ENCODE results near the gene FILIP1. TPM values are rescaled to one million over a fixed set of nuclear protein-coding genes. Genes with fewer than 3 reads are reported as not detected.

FILIP1 gene
- total RNA-seq, 5 donors from 2014 or later (not counting 1 experiment from before 2014, with no cell fraction given), result 0.07 to 0.09 TPM; not detected in 3

- no peaks in the 10 kb centered on the region for H3K9me3 Mint-ChIP-seq
- ATAC-seq (replicated peaks in 1 of 4) (no peak), DNase-seq (no peak)
- H3K27me3 Mint-ChIP-seq, result no peaks in the 10 kb centered on the region
- H3K4me1 Mint-ChIP-seq, result peaks cover 23 to 51% (median 26%) of the 10 kb centered on the region in 3 donors
- peaks cover 0 to 2% of the 10 kb centered on the region in 2 donors for H3K36me3 ChIP-seq (ENCODE audit: control insufficient read depth in 2 of 2, extremely low read depth in 1 of 2, insufficient read depth in 1 of 2, low read length in 1 of 2)
- no peaks in the 10 kb centered on the region for H3K9me3 ChIP-seq
- peaks cover 11% of the 10 kb centered on the region for H3K36me3 Mint-ChIP-seq
- peaks cover 8 to 20% of the 10 kb centered on the region in 2 experiments for H3K4me1 ChIP-seq (ENCODE audit: control insufficient read depth in 1 of 2, extremely low read depth in 1 of 2, insufficient read depth in 2 of 2, low read length in 2 of 2)
- ChIA-PET CTCF (interaction anchor here (0.6 to 4.6 kb wide), 10 partner anchors 10 to 308 kb away, joined by 3 to 40 read pairs (median 6); partner anchors contain the start of gene COX7A2 (in 1 of the 2)), POLR2A (interaction anchor here (1.5 to 2.1 kb wide), 3 partner anchors 10 to 42 kb away, joined by 4 to 11 read pairs (median 6); partner anchors contain the start of gene COX7A2 (in 1 of the 2))
- H3K27me3 ChIP-seq (replicated peaks in 1 of 2; ENCODE audit: control insufficient read depth in 2 of 2, extremely low read depth in 1 of 2, insufficient read depth in 2 of 2, low read length in 1 of 2), result no peaks in the 10 kb centered on the region
- H3K4me3 Mint-ChIP-seq, result no peak overlapping the region
- no peak overlapping the region for H3K27ac Mint-ChIP-seq
- H3K4me3 ChIP-seq (ENCODE audit: control insufficient read depth in 1 of 2, extremely low read depth in 1 of 2, low read length in 1 of 2), result peak overlapping the region; percentile 74 to 91
- WGBS (ENCODE audit: insufficient coverage), result 0% methylated on average over 1 of the region's 6 CpGs
- H3K27ac ChIP-seq (ENCODE audit: low read length), result peak overlapping the region; percentile 79
Observed at GRCh38 chr6:75285283-75285639, 208.3 kb downstream of the FILIP1 start.

- Histone ChIP-seq H3K9me3 (no peaks in the 10 kb centered on the region), H3K27ac (ENCODE audit: low read length) (peak within 1 kb of the TSS; percentile 79), H3K27me3 (replicated peaks in 1 of 2; ENCODE audit: control insufficient read depth in 2 of 2, extremely low read depth in 1 of 2, insufficient read depth in 2 of 2, low read length in 1 of 2) (no peaks in the 10 kb centered on the region), H3K4me3 (ENCODE audit: control insufficient read depth in 1 of 2, extremely low read depth in 1 of 2, low read length in 1 of 2) (peak within 1 kb of the TSS; percentile 74 to 91), H3K4me1 (ENCODE audit: control insufficient read depth in 1 of 2, extremely low read depth in 1 of 2, insufficient read depth in 2 of 2, low read length in 2 of 2) (peaks cover 8 to 20% of the 10 kb centered on the region in 2 experiments), H3K36me3 (ENCODE audit: control insufficient read depth in 2 of 2, extremely low read depth in 1 of 2, insufficient read depth in 1 of 2, low read length in 1 of 2) (peaks cover 0 to 2% of the 10 kb centered on the region in 2 donors)
- under 1% methylated on average over 50 of the region's 55 CpGs for WGBS (ENCODE audit: insufficient coverage)
- no peak within 1 kb of the TSS for H3K27ac Mint-ChIP-seq
- H3K27me3 Mint-ChIP-seq, result no peaks in the 10 kb centered on the region
- H3K36me3 Mint-ChIP-seq, result peaks cover 6% of the 10 kb centered on the region
- ATAC-seq (replicated peaks in 1 of 4) (peak; percentile 93 to 97 (median 96)), DNase-seq (peak; percentile 81 to 99 (median 93))
- POLR2A ChIA-PET, result interaction anchor here (0.5 to 2.1 kb wide), 7 partner anchors 9 to 1621 kb away, joined by 3 to 17 read pairs (median 6); partner anchors contain the start of gene COX7A2 (in 1 of the 2)
- H3K4me1 Mint-ChIP-seq, result peaks cover 28 to 51% (median 31%) of the 10 kb centered on the region in 3 donors
- H3K4me3 Mint-ChIP-seq, result no peak within 1 kb of the TSS
- H3K9me3 Mint-ChIP-seq, result no peaks in the 10 kb centered on the region
- CTCF ChIA-PET, result interaction anchor here (0.6 to 4.6 kb wide), 13 partner anchors 11 to 1687 kb away, joined by 3 to 40 read pairs (median 5); partner anchors contain the start of genes COX7A2 (in 1 of the 2) and SLC17A5 (in 1 of the 2)
Observed at GRCh38 chr6:75284632-75285282, 208.8 kb downstream of the FILIP1 start, which contains the start of gene TMEM30A. TMEM30A (minus strand) TSS chr6:75284792; CDS start chr6:75284638, 154 bp downstream.

GRCh38 chr6:75283907-75284631, 209.5 kb downstream of the FILIP1 start:
- 1% methylated on average over 16 of the region's 36 CpGs for WGBS (ENCODE audit: insufficient coverage)
- Histone ChIP-seq H3K27ac (ENCODE audit: low read length) (peak overlapping the region; percentile 79), H3K4me1 (ENCODE audit: control insufficient read depth in 1 of 2, extremely low read depth in 1 of 2, insufficient read depth in 2 of 2, low read length in 2 of 2) (peaks cover 8 to 20% of the 10 kb centered on the region in 2 experiments), H3K4me3 (ENCODE audit: control insufficient read depth in 1 of 2, extremely low read depth in 1 of 2, low read length in 1 of 2) (peak overlapping the region; percentile 74 to 91), H3K36me3 (ENCODE audit: control insufficient read depth in 2 of 2, extremely low read depth in 1 of 2, insufficient read depth in 1 of 2, low read length in 1 of 2) (peaks cover 0 to 2% of the 10 kb centered on the region in 2 donors), H3K27me3 (replicated peaks in 1 of 2; ENCODE audit: control insufficient read depth in 2 of 2, extremely low read depth in 1 of 2, insufficient read depth in 2 of 2, low read length in 1 of 2) (no peaks in the 10 kb centered on the region), H3K9me3 (no peaks in the 10 kb centered on the region)
- peak in 12 of 35 experiments; percentile 1 to 40 (median 6) for DNase-seq
- Mint-ChIP-seq H3K4me1 (peaks cover 35 to 55% (median 37%) of the 10 kb centered on the region in 3 donors), H3K9me3 (no peaks in the 10 kb centered on the region), H3K4me3 (no peak overlapping the region), H3K36me3 (peaks cover 3% of the 10 kb centered on the region), H3K27me3 (no peaks in the 10 kb centered on the region), H3K27ac (no peak overlapping the region)
- POLR2A ChIA-PET, result interaction anchor here (0.5 to 2.1 kb wide), 8 partner anchors 8 to 1621 kb away, joined by 3 to 17 read pairs (median 5); partner anchors contain the start of gene COX7A2 (in 1 of the 2)
- ATAC-seq (replicated peaks in 1 of 4), result peak; percentile 23 to 36 (median 32)
- CTCF ChIA-PET, result interaction anchor here (0.6 to 4.6 kb wide), 13 partner anchors 9 to 1686 kb away, joined by 3 to 40 read pairs (median 3); partner anchors contain the start of genes COX7A2 (in 1 of the 2) and SLC17A5 (in 1 of the 2)

GRCh38 chr6:75282706-75283105, 210.9 kb downstream of the FILIP1 start:
- no peak overlapping the region for H3K4me3 ChIP-seq (ENCODE audit: control insufficient read depth in 1 of 2, extremely low read depth in 1 of 2, low read length in 1 of 2)
- H3K27me3 ChIP-seq (replicated peaks in 1 of 2; ENCODE audit: control insufficient read depth in 2 of 2, extremely low read depth in 1 of 2, insufficient read depth in 2 of 2, low read length in 1 of 2), result no peaks in the 10 kb centered on the region
- Mint-ChIP-seq H3K9me3 (no peaks in the 10 kb centered on the region), H3K27ac (peak overlapping the region; percentile 7 to 8), H3K36me3 (peaks cover 4% of the 10 kb centered on the region), H3K4me3 (peak overlapping the region in 1 of 3 donors; percentile 59), H3K27me3 (no peaks in the 10 kb centered on the region), H3K4me1 (peaks cover 42 to 58% (median 44%) of the 10 kb centered on the region in 3 donors)
- CTCF ChIA-PET, result interaction anchor here (0.6 to 4.6 kb wide), 5 partner anchors 11 to 72 kb away, joined by 3 to 40 read pairs (median 4); no protein-coding TSS in a partner anchor
- no peak for DNase-seq
- H3K4me1 ChIP-seq (ENCODE audit: control insufficient read depth in 1 of 2, extremely low read depth in 1 of 2, insufficient read depth in 2 of 2, low read length in 2 of 2), result peaks cover 8 to 20% of the 10 kb centered on the region in 2 experiments
- no peak for ATAC-seq (replicated peaks in 1 of 4)
- H3K9me3 ChIP-seq, result no peaks in the 10 kb centered on the region
- H3K27ac ChIP-seq (ENCODE audit: low read length), result no peak overlapping the region
- H3K36me3 ChIP-seq (ENCODE audit: control insufficient read depth in 2 of 2, extremely low read depth in 1 of 2, insufficient read depth in 1 of 2, low read length in 1 of 2), result no peaks in the 10 kb centered on the region
- POLR2A ChIA-PET, result interaction anchor here in 1 of 2 donors (0.8 to 1.1 kb wide), 2 partner anchors 39 to 1761 kb away, joined by 3 to 5 read pairs; partner anchors contain the start of genes COX7A2 and EEF1A1
- WGBS (ENCODE audit: insufficient coverage), result no CpG with 5 or more reads among the region's 2 CpGs

- ChIA-PET POLR2A (no interaction called here), CTCF (interaction anchor here (0.5 to 4.6 kb wide), 5 partner anchors 14 to 1833 kb away, joined by 3 to 40 read pairs (median 4); no protein-coding TSS in a partner anchor)
- Mint-ChIP-seq H3K27me3 (no peaks in the 10 kb centered on the region), H3K9me3 (no peaks in the 10 kb centered on the region), H3K27ac (peak overlapping the region in 1 of 2 donors; percentile 35), H3K4me1 (peaks cover 48 to 52% (median 49%) of the 10 kb centered on the region in 3 donors), H3K4me3 (peak overlapping the region in 2 of 3 donors; percentile 17 to 32), H3K36me3 (peaks cover 8% of the 10 kb centered on the region)
- ATAC-seq (replicated peaks in 1 of 4) (no peak), DNase-seq (peak in 1 of 35 experiments; percentile 42)
- H3K27ac ChIP-seq (ENCODE audit: low read length), result peak overlapping the region; percentile 4
- no peaks in the 10 kb centered on the region for H3K36me3 ChIP-seq (ENCODE audit: control insufficient read depth in 2 of 2, extremely low read depth in 1 of 2, insufficient read depth in 1 of 2, low read length in 1 of 2)
- no peak overlapping the region for H3K4me3 ChIP-seq (ENCODE audit: control insufficient read depth in 1 of 2, extremely low read depth in 1 of 2, low read length in 1 of 2)
- H3K9me3 ChIP-seq, result no peaks in the 10 kb centered on the region
- H3K4me1 ChIP-seq (ENCODE audit: control insufficient read depth in 1 of 2, extremely low read depth in 1 of 2, insufficient read depth in 2 of 2, low read length in 2 of 2), result peaks cover 13 to 20% of the 10 kb centered on the region in 2 experiments
- no peaks in the 10 kb centered on the region for H3K27me3 ChIP-seq (replicated peaks in 1 of 2; ENCODE audit: control insufficient read depth in 2 of 2, extremely low read depth in 1 of 2, insufficient read depth in 2 of 2, low read length in 1 of 2)
Observed at GRCh38 chr6:75281653-75282052, 211.9 kb downstream of the FILIP1 start.

All from T-cell (primary cell).